OCI-LY7 (cell line): ENCODE results near the gene CNIH1. TPM values are rescaled to one million over a fixed set of nuclear protein-coding genes. Genes with fewer than 3 reads are reported as not detected.

Experiments used
- BruUV-seq: library from RNA; stranded (reverse); fragments of 400-500 nt; replicated peaks from 2 replicates; lab custom pipeline; 2021; lab: Mats Ljungman, UMichigan
- CTCF ChIA-PET: fragments of 300-600 bp; sonication (Branson Sonifier 250); formaldehyde crosslinking; loops from one replicate; lab custom pipeline; 2022; ENCODE audit warnings: antibody characterized with exemption; ENCODE audit not compliant: unreplicated experiment; lab: Charles Lee
- POLR2A ChIA-PET: fragments of 300-600 bp; sonication (Branson Sonifier 250); formaldehyde crosslinking; loops from one replicate; lab custom pipeline; 2022; ENCODE audit warnings: antibody characterized with exemption; lab: Charles Lee
- DNase-seq: peaks from one replicate; pipeline ENCODE4 v3.0.0-alpha.2; 2015; ENCODE audit warnings: low spot score
- H2AFZ ChIP-seq: fragments of 200-600 bp; sonication (generic), shearing (Covaris generic); 2 replicates; pipeline ENCODE4 v1.6.1; 2014; ENCODE audit warnings: mild to moderate bottlenecking, antibody characterized with exemption, low read length, moderate library complexity
- H3K27ac ChIP-seq: fragments of 200-600 bp; sonication (generic); 2 replicates; pipeline ENCODE4 v1.5.1; 2014; ENCODE audit warnings: mixed run types, low read depth, mild to moderate bottlenecking, moderate library complexity, low read length, inconsistent platforms; ENCODE audit not compliant: poor library complexity, severe bottlenecking
- H3K36me3 ChIP-seq: fragments of 200-600 bp; sonication (generic); 2 replicates; pipeline ENCODE4 v1.6.1; 2014; ENCODE audit warnings: mild to moderate bottlenecking, antibody characterized with exemption, low read length, moderate library complexity, mixed read lengths; ENCODE audit not compliant: insufficient read depth
- H3K4me1 ChIP-seq: fragments of 200-600 bp; sonication (generic); 2 replicates; pipeline ENCODE4 v1.5.1; 2014; ENCODE audit warnings: mild to moderate bottlenecking, low read length; ENCODE audit not compliant: insufficient read depth, poor library complexity, severe bottlenecking
- H3K4me2 ChIP-seq: fragments of 200-600 bp; sonication (generic); 2 replicates; pipeline ENCODE4 v1.6.1; 2014; ENCODE audit warnings: mild to moderate bottlenecking, low read length
- H3K4me3 ChIP-seq: fragments of 200-600 bp; sonication (generic); 2 replicates; pipeline ENCODE4 v1.5.1; 2014; ENCODE audit warnings: mild to moderate bottlenecking, low read depth, low read length; ENCODE audit not compliant: poor library complexity, severe bottlenecking
- H3K79me2 ChIP-seq: fragments of 200-600 bp; sonication (generic); 2 replicates; pipeline ENCODE4 v1.6.1; 2016; ENCODE audit warnings: low read depth, mild to moderate bottlenecking, low read length, moderate library complexity, mixed read lengths; ENCODE audit not compliant: insufficient read depth
- H3K9me2 ChIP-seq: fragments of 200-600 bp; sonication (generic); 2 replicates; pipeline ENCODE4 v1.6.1; 2016; ENCODE audit warnings: mild to moderate bottlenecking, low read length, mixed read lengths; ENCODE audit not compliant: insufficient read depth
- H3K9me3 ChIP-seq: fragments of 200-600 bp; sonication (generic); 2 replicates; pipeline ENCODE4 v1.6.1; 2014; ENCODE audit warnings: mild to moderate bottlenecking, mixed run types, low read length, mixed read lengths
- H4K20me1 ChIP-seq: fragments of 200-600 bp; sonication (generic); 2 replicates; pipeline ENCODE4 v1.6.1; 2014; ENCODE audit warnings: mild to moderate bottlenecking, antibody characterized with exemption, low read length, moderate library complexity, mixed read lengths; ENCODE audit not compliant: insufficient read depth
- CTCF ChIP-seq: fragments of 200-600 bp; sonication (generic); conservative IDR thresholded peaks from 2 replicates; pipeline ENCODE4 v1.5.1; 2014; ENCODE audit warnings: mild to moderate bottlenecking, antibody characterized with exemption, low read length, moderate library complexity, mixed read lengths
- EZH2phosphoT487 ChIP-seq: fragments of 200-600 bp; sonication (generic); IDR thresholded peaks from 2 replicates; pipeline ENCODE4 v1.6.1; 2018; ENCODE audit warnings: low read depth, borderline replicate concordance, mild to moderate bottlenecking, mixed run types, antibody characterized with exemption, low read length, moderate library complexity, mixed read lengths
- intact Hi-C: fragments of 100-400 bp; cut with micrococcal nuclease; formaldehyde crosslinking; loops from one replicate; pipeline ENCODE4 v1.10.0; 2022; ENCODE audit not compliant: unreplicated experiment
- total RNA-seq, 2 experiments: library from RNA; depleted of rRNA in 1 of 2; stranded (reverse); fragments of >200 nt in 1 of 2; shearing (Covaris generic) in 1 of 2; gene quantifications; 2 replicates each; pipeline ENCODE4 v1.2.3, GENCODE V29; 2014 to 2022

The CNIH1 gene
- total RNA-seq, 2 experiments from 2014 or later: 29.7 to 96.6 TPM

- Histone ChIP-seq H3K9me3 (no peaks in the 10 kb centered on the region), H3K4me1 (peaks cover 22% of the 10 kb centered on the region), H3K9me2 (no peaks in the 10 kb centered on the region), H3K79me2 (no peaks in the 10 kb centered on the region), H2AFZ (peak overlapping the region; percentile 15; the same call in 1 of the 2 replicates), H3K4me2 (0 out of 2 replicates have a peak overlapping the region, but pooled peaks have one; percentile 5), H4K20me1 (no peaks in the 10 kb centered on the region), H3K27ac (no peak overlapping the region), H3K36me3 (no peaks in the 10 kb centered on the region), H3K4me3 (no peak overlapping the region)
- DNase-seq: no peak
- intact Hi-C loops: no loop called here
- ChIA-PET POLR2A (interaction anchor here (1.0 kb wide), 1 partner anchor 10 kb away, joined by 4 read pairs; no protein-coding TSS in a partner anchor), CTCF (interaction anchor here (1.2 kb wide), 1 partner anchor 11 kb away, joined by 3 read pairs; no protein-coding TSS in a partner anchor)
- no peak for TF ChIP-seq EZH2phosphoT487
- TF ChIP-seq CTCF: no peak
- BruUV-seq: no TSS peak
Observed at GRCh38 chr14:54377501-54377900, 63.7 kb downstream of the CNIH1 start.

DNA sequence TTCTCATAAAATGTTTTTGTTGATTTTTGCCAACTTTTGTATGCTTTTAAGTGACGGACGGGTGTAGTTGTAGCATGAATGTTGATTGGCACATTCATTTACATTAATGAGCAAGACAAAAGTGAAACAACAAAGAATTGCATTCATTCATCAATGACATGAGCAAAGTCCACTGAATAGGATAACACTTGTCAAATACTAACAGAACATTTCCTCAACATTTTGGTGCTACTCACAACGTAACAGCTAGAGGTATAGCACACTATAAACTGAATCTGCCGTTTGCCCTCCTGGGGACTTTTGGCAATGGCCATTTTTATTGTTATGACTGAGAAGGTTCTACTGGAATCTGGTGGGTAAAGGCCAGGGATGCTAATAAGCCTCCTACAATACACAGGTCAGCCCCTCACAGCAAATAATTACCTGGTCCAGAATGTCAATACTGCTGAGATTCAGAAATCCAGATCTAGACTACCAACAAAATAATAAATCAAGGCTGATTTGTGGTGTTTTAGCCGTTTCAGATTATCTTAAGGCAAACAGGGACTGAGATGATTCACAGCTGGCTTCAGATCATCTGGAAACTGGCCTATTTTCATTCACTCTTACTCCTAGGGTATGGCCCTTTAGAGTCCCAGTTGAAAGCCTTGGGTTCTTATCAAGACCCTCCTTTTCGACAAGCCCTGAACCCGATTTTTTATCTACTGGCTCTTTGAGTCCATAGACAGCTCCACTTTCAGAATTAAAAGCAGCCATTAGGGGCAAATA lies 66.9 kb downstream of the CNIH1 start:
- intact Hi-C loops: no loop called here
- TF ChIP-seq CTCF (no peak), EZH2phosphoT487 (no peak)
- no peaks in the 10 kb centered on the region for H3K79me2 ChIP-seq
- no peaks in the 10 kb centered on the region for H4K20me1 ChIP-seq
- DNase-seq: no peak
- ChIA-PET POLR2A (no interaction called here), CTCF (no interaction called here)
- H2AFZ ChIP-seq: no peak overlapping the region
- H3K4me3 ChIP-seq: no peak overlapping the region
- no peak overlapping the region for H3K27ac ChIP-seq
- H3K4me2 ChIP-seq: no peak overlapping the region
- no peaks in the 10 kb centered on the region for H3K9me2 ChIP-seq
- BruUV-seq: no TSS peak
- peaks cover 21% of the 10 kb centered on the region for H3K4me1 ChIP-seq
- H3K36me3 ChIP-seq: no peaks in the 10 kb centered on the region
- no peaks in the 10 kb centered on the region for H3K9me3 ChIP-seq

Other genes starting within 250 kb of the CNIH1 start
- 134 and 150 TPM in 2 replicates for gene CDKN3, start 44.4 kb downstream of the CNIH1 start, total RNA-seq (2014; rRNA removed; shearing (Covaris generic))
- 157 and 189 TPM in 2 replicates for gene CDKN3, start 44.4 kb downstream of the CNIH1 start, total RNA-seq (2022)
- 45.7 and 61.3 TPM in 2 replicates for gene GMFB, start 47.6 kb upstream of the CNIH1 start, total RNA-seq (2014; rRNA removed; shearing (Covaris generic))
- gene GMFB, start 47.6 kb upstream of the CNIH1 start, total RNA-seq (2022): 81.7 and 82.2 TPM in 2 replicates
- gene CGRRF1, start 68.5 kb upstream of the CNIH1 start, total RNA-seq (2014; rRNA removed; shearing (Covaris generic)): 8.4 and 10.0 TPM in 2 replicates
- 11.8 and 13.4 TPM in 2 replicates for gene CGRRF1, start 68.5 kb upstream of the CNIH1 start, total RNA-seq (2022)
- 0.05 and 0.06 TPM in 2 replicates for gene SAMD4A, start 125.8 kb upstream of the CNIH1 start, total RNA-seq (2014; rRNA removed; shearing (Covaris generic))
- gene SAMD4A, start 125.8 kb upstream of the CNIH1 start, total RNA-seq (2022): 0.55 and 1.0 TPM in 2 replicates